K562 (cell line): Measurements from ENCODE around the gene KPNB1. TPM values are rescaled to one million over a fixed set of nuclear protein-coding genes. Genes with fewer than 3 reads are reported as not detected.
A peak's percentile ranks its signal among the peaks of the same experiment; 100 is the strongest.

ENCODE experiments used
- ATAC-seq: fragments of 200-7000 bp; cut with Tn5 transposase; 3 replicates; pipeline ENCODE4 v1.9.1; 2020; ENCODE audit warnings: moderate library complexity
- BruUV-seq: library from RNA; stranded (reverse); fragments of 400-500 nt; replicated peaks from 2 replicates; lab custom pipeline; 2021; lab: Mats Ljungman, UMichigan
- CTCF ChIA-PET: fragments of 300-600 bp; formaldehyde crosslinking; extraction: SDS; loops from one replicate; lab custom pipeline; 2021; ENCODE audit warnings: low intra/inter-chr PET ratio; lab: Yijun Ruan, JAX
- POLR2A ChIA-PET: fragments of 300-600, 350-650 bp; sonication (Branson Sonifier 250); formaldehyde crosslinking; extraction: SDS; loops from one replicate; lab custom pipeline; 2021; ENCODE audit warnings: antibody characterized with exemption, inconsistent platforms; lab: Yijun Ruan, JAX
- DNase-seq, 4 experiments: peaks; one replicate each; pipeline versions ENCODE4 v3.0.0 to v3.0.0-alpha.2; 2011 to 2018; ENCODE audit warnings: low spot score in 3 of 4, mixed read lengths in 3 of 4; ENCODE audit errors: extremely low read depth in 1 of 4
- FAIRE-seq: peaks from 2 replicates; lab custom pipeline; 2011; peaks lifted over from hg19 to GRCh38; lab: Jason Lieb, UNC
- H2AFZ ChIP-seq: 2 replicates; pipeline ENCODE4 v1.6.0; 2011; ENCODE audit warnings: low read depth, low read length, control low read depth, inconsistent platforms
- H3K27ac ChIP-seq: fragments of 200-600 bp; 3 replicates; pipeline ENCODE4 v1.8.0; 2011; ENCODE audit warnings: low read depth, mild to moderate bottlenecking, control low read depth, inconsistent platforms, low read length, moderate library complexity, mixed read lengths; ENCODE audit errors: extremely low read depth
- H3K27me3 ChIP-seq, 2 experiments: fragments of 300-600 bp in 1 of 2; 2 replicates in 1 of 2; 3 replicates in 1 of 2; pipeline versions ENCODE4 v1.6.0 to v1.8.0; 2011; ENCODE audit warnings: inconsistent platforms in 2 of 2, low read length in 2 of 2, mild to moderate bottlenecking in 1 of 2, mixed read lengths in 1 of 2, moderate library complexity in 1 of 2; ENCODE audit not compliant: control insufficient read depth in 2 of 2, insufficient read depth in 2 of 2
- H3K36me3 ChIP-seq: fragments of 300-600 bp; 3 replicates; pipeline ENCODE4 v1.8.0; 2011; ENCODE audit warnings: mild to moderate bottlenecking, low read length, inconsistent platforms; ENCODE audit not compliant: control insufficient read depth, insufficient read depth
- H3K4me1 ChIP-seq, 2 experiments: fragments of 200-600 bp in 1 of 2; replicated peaks in 1 of 2; 2 replicates in 1 of 2; 3 replicates in 1 of 2; pipeline versions ENCODE4 v1.5.1 to v1.8.0; 2011; ENCODE audit warnings: inconsistent platforms in 2 of 2, low read length in 2 of 2, mild to moderate bottlenecking in 1 of 2, mixed read lengths in 1 of 2, moderate library complexity in 1 of 2; ENCODE audit not compliant: control insufficient read depth in 2 of 2, insufficient read depth in 2 of 2
- H3K4me2 ChIP-seq: 2 replicates; pipeline ENCODE4 v1.6.1; 2011; ENCODE audit warnings: low read length, control low read depth, inconsistent platforms, mixed read lengths; ENCODE audit not compliant: insufficient read depth
- H3K4me3 ChIP-seq: fragments of 200-600 bp; sonication (generic), shearing (Covaris generic); 2 replicates; pipeline ENCODE4 v1.5.1; 2016; ENCODE audit warnings: control low read depth, inconsistent platforms
- H3K79me2 ChIP-seq: fragments of 200-600 bp; 3 replicates; pipeline ENCODE4 v1.8.0; 2011; ENCODE audit warnings: low read length, inconsistent platforms; ENCODE audit not compliant: control insufficient read depth, insufficient read depth
- H3K9ac ChIP-seq, 2 experiments: 2 replicates each; pipeline versions ENCODE4 v1.6.0 to v1.6.1; 2011; ENCODE audit warnings: low read depth in 2 of 2, low read length in 2 of 2, control low read depth in 1 of 2, inconsistent platforms in 1 of 2, mild to moderate bottlenecking in 1 of 2, mixed read lengths in 1 of 2; ENCODE audit not compliant: insufficient read depth in 1 of 2
- H3K9me1 ChIP-seq: one replicate; pipeline ENCODE4 v1.6.0; 2011; ENCODE audit warnings: inconsistent platforms, mild to moderate bottlenecking, low read length, moderate library complexity; ENCODE audit not compliant: control insufficient read depth, insufficient read depth
- H3K9me3 ChIP-seq: replicated peaks from 2 replicates; pipeline ENCODE4 v1.5.1; 2011; ENCODE audit warnings: low read depth, low read length, inconsistent platforms; ENCODE audit not compliant: control insufficient read depth, insufficient read depth
- H4K20me1 ChIP-seq: replicated peaks from 2 replicates; pipeline ENCODE4 v1.6.1; 2011; ENCODE audit warnings: low read length, inconsistent platforms, mixed read lengths; ENCODE audit not compliant: control insufficient read depth, insufficient read depth
- ARNT ChIP-seq, 2 experiments: fragments of 450-650 bp; IDR thresholded peaks; 2 replicates each; pipeline ENCODE4 v1.6.1; 2016; ENCODE audit warnings: mild to moderate bottlenecking in 1 of 2
- CEBPB ChIP-seq: fragments of 450-650 bp; IDR thresholded peaks from 2 replicates; pipeline ENCODE4 v1.6.1; 2016; ENCODE audit warnings: missing genetic modification characterization, missing compliant biosample characterization
- LCOR ChIP-seq: sonication (generic); formaldehyde crosslinking; IDR thresholded peaks from 2 replicates; pipeline ENCODE4 v1.8.0; 2022; ENCODE audit warnings: mild to moderate bottlenecking, missing genetic modification reagents
- MXI1 ChIP-seq: IDR thresholded peaks from 2 replicates; pipeline ENCODE4 v1.6.1; 2011; ENCODE audit warnings: low read depth, mild to moderate bottlenecking, improper control_type of control experiment, low read length
- NR4A1 ChIP-seq, 2 experiments: fragments of 250-450 bp in 1 of 2; fragments of 450-650 bp in 1 of 2; sonication (Bioruptor Pico) in 1 of 2; IDR thresholded peaks; 2 replicates each; pipeline versions ENCODE4 v1.4.0 to v1.6.1; 2016 to 2020; ENCODE audit warnings: mild to moderate bottlenecking in 2 of 2, missing compliant biosample characterization in 1 of 2, missing genetic modification characterization in 1 of 2, moderate library complexity in 1 of 2
- PHB2 ChIP-seq: fragments of 450-650 bp; IDR thresholded peaks from 2 replicates; pipeline ENCODE4 v1.6.1; 2017; ENCODE audit warnings: low read depth
- POLR3A ChIP-seq: IDR thresholded peaks from 2 replicates; pipeline ENCODE4 v1.6.1; 2011; ENCODE audit warnings: borderline replicate concordance, mild to moderate bottlenecking, moderate library complexity; ENCODE audit not compliant: insufficient read length, insufficient read depth; ENCODE audit errors: extremely low read depth
- SUPT5H ChIP-seq: fragments of 450-650 bp; IDR thresholded peaks from 2 replicates; pipeline ENCODE4 v1.6.1; 2016
- ZNF384 ChIP-seq: IDR thresholded peaks from 2 replicates; pipeline ENCODE4 v1.6.1; 2012; ENCODE audit warnings: low read depth, low read length, improper control_type of control experiment
- WGBS: fragments of 100-300 bp; shearing (Covaris generic); methylation state at CpG from one replicate; pipeline ENCODE4 v1.1.6; 2016; ENCODE audit warnings: low coverage, mixed read lengths; ENCODE audit not compliant: insufficient coverage; ENCODE audit errors: missing lambda C conversion rate; 5-methylcytosine and 5-hydroxymethylcytosine counted together
- in situ Hi-C: fragments of 300-500 bp; cut with MboI; formaldehyde crosslinking; loops from 4 replicates; pipeline ENCODE4 v1.15.0; 2018; ENCODE audit warnings: inconsistent platforms, mixed read lengths
- intact Hi-C: fragments of 100-400 bp; cut with micrococcal nuclease; formaldehyde crosslinking; loops from 2 replicates; pipeline ENCODE4 v1.14.2; 2022
- polyA plus RNA-seq, 8 experiments: library from polyadenylated mRNA; depleted of rRNA in 4 of 8; stranded (reverse) in 5 of 8; unstranded in 3 of 8; fragments of >200 nt; fragmentation: Nextera tagmentation in 2 of 8; fragmentation: Illumina TruSeq in 1 of 8; extraction: Ambion mirVana in 2 of 8; extraction: Trizol in 1 of 8; gene quantifications; 2 replicates each; pipeline versions ENCODE4 v1.2.1 to v1.2.3, GENCODE V29; 2011 to 2014; ENCODE audit warnings: inconsistent platforms in 1 of 8, missing spikeins in 1 of 8
- total RNA-seq, 7 experiments: library from RNA; depleted of rRNA in 6 of 7; stranded (reverse); fragments of >200 nt in 6 of 7; fragmentation: Illumina TruSeq in 2 of 7; extraction: Trizol in 2 of 7; gene quantifications; 2 replicates each; pipeline versions ENCODE4 v1.2.1 to v1.2.3, GENCODE V29; 2011 to 2021; ENCODE audit warnings: low replicate concordance in 1 of 7
- TF ChIP-seq, protein P1 (sequence below): sonication (generic); formaldehyde crosslinking; IDR thresholded peaks from 2 replicates; pipeline ENCODE4 v1.8.0; 2022; ENCODE audit warnings: mild to moderate bottlenecking, missing genetic modification reagents
- TF ChIP-seq, protein P2 (sequence below): fragments of 200-800 bp; sonication (Bioruptor generic); IDR thresholded peaks from 2 replicates; pipeline ENCODE4 v1.6.1; 2017; ENCODE audit warnings: missing genetic modification characterization, missing compliant biosample characterization

Gene KPNB1
- total and polyA plus RNA-seq, 9 of the 15 experiments (the other 6 are each of a cell fraction or from before 2014, with no cell fraction given), result 154 to 622 (median 354) TPM

DNA sequence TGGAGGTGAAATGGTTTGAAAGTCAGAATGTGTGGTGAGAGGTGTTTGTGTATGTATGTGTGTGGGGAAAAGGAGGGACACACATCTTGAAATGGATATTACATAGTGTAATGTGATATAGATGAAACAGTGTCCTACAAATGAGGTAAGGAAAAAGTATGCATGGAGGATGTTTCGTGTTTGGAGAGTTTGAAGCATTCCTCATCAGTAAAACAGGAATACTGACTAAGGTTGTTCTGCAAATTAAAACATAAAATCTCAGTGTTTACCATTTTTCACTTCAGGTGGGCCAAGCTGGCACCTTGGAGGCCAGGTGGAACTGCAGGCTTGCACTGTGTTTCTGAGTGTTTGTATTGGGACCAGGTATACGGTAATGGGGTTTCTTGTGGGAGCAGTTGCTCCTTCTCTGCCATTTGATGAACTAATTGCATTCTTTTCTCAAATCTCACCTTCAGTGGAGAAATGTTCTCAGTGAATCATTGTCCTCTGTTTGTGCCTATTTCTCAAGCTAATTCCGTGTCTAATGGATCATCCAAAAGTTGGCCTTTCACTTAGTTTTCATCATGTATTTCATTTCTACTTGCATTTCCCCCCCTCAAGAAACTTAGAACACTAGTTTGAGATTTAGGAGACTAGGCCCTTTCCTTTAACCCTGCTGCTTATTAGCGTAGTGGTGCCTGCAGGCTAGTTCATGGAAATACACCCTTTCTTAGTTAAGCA, 36.0 kb downstream of the KPNB1 start:
- H3K4me3 ChIP-seq, result no peak overlapping the region
- ATAC-seq (peak; percentile 17; the same call in 1 of the 3 replicates), DNase-seq (no peak), FAIRE-seq (peak; percentile 55)
- H3K9me1 ChIP-seq, result no peaks in the 10 kb centered on the region
- no peaks in the 10 kb centered on the region for H3K9me3 ChIP-seq
- peaks cover 50% of the 10 kb centered on the region for H3K36me3 ChIP-seq
- H3K27me3 ChIP-seq, result no peaks in the 10 kb centered on the region
- in situ Hi-C loops (no loop called here), intact Hi-C loops (no loop called here)
- TF ChIP-seq ZNF384, result no peak
- 0 out of 2 replicates have a peak, but pooled peaks have one; percentile 15 for TF ChIP-seq SUPT5H
- no peak overlapping the region for H3K27ac ChIP-seq
- no peak overlapping the region for H3K4me2 ChIP-seq
- ChIA-PET CTCF (no interaction called here), POLR2A (interaction anchor here (3.6 kb wide), 1 partner anchor 8 kb away, joined by 30 read pairs; no protein-coding TSS in a partner anchor)
- H4K20me1 ChIP-seq, result no peaks in the 10 kb centered on the region; the same call in 1 of the 2 replicates
- H2AFZ ChIP-seq, result no peak overlapping the region
- 91% methylated on average over 4 of the region's 4 CpGs for WGBS
- no peaks in the 10 kb centered on the region for H3K79me2 ChIP-seq
- H3K9ac ChIP-seq, result no peak overlapping the region
- no TSS peak for BruUV-seq
- no peaks in the 10 kb centered on the region; a peak in 1 of 5 replicates for H3K4me1 ChIP-seq

DNA sequence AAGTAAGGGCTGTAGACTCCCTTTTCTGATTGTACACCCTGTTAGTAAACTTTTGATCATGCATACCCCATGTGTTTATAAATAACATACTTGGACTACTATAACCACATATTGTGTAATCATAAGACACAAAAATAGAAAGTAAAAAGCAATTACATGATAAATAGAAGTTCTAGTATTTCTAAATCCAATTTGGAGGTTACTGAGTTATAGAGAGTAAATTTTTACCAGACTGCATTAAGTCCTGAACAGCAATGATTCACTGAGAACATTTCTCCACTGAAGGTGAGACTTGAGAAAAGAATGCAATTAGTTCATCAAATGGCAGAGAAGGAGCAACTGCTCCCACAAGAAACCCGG, 36.5 kb downstream of the KPNB1 start:
- ATAC-seq (no peak), FAIRE-seq (peak; percentile 35), DNase-seq (no peak)
- H3K36me3 ChIP-seq, result peaks cover 47% of the 10 kb centered on the region
- ChIA-PET POLR2A (interaction anchor here (3.6 kb wide), 1 partner anchor 9 kb away, joined by 30 read pairs; no protein-coding TSS in a partner anchor), CTCF (no interaction called here)
- no peaks in the 10 kb centered on the region; the same call in 1 of the 2 replicates for H4K20me1 ChIP-seq
- no peak overlapping the region for H2AFZ ChIP-seq
- H3K9me3 ChIP-seq, result no peaks in the 10 kb centered on the region
- H3K79me2 ChIP-seq, result no peaks in the 10 kb centered on the region
- intact Hi-C loops (no loop called here), in situ Hi-C loops (no loop called here)
- WGBS, result 91% methylated on average over 1 of the region's 1 CpG
- no peak overlapping the region for H3K4me3 ChIP-seq
- no peaks in the 10 kb centered on the region for H3K9me1 ChIP-seq
- no peak overlapping the region for H3K27ac ChIP-seq
- no TSS peak for BruUV-seq
- no peaks in the 10 kb centered on the region for H3K27me3 ChIP-seq
- no peak overlapping the region for H3K9ac ChIP-seq
- no peaks in the 10 kb centered on the region; a peak in 1 of 5 replicates for H3K4me1 ChIP-seq
- no peak overlapping the region for H3K4me2 ChIP-seq
- TF ChIP-seq MXI1 (no peak), CEBPB (peak; percentile 40; the same call in 1 of the 2 replicates), LCOR (CRISPR knock-in tag) (no peak), NR4A1 (CRISPR knock-in tag; IDR thresholded peaks at IDR 0.05) (no peak), NR4A1 (tag; IDR thresholded peaks at IDR 0.05) (no peak), ARNT (IDR thresholded peaks at IDR 0.05) (no peak), PHB2 (no peak), POLR3A (no peak)
- TF ChIP-seq, protein P1, sequence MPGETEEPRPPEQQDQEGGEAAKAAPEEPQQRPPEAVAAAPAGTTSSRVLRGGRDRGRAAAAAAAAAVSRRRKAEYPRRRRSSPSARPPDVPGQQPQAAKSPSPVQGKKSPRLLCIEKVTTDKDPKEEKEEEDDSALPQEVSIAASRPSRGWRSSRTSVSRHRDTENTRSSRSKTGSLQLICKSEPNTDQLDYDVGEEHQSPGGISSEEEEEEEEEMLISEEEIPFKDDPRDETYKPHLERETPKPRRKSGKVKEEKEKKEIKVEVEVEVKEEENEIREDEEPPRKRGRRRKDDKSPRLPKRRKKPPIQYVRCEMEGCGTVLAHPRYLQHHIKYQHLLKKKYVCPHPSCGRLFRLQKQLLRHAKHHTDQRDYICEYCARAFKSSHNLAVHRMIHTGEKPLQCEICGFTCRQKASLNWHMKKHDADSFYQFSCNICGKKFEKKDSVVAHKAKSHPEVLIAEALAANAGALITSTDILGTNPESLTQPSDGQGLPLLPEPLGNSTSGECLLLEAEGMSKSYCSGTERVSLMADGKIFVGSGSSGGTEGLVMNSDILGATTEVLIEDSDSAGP, result no peak
- TF ChIP-seq, protein P2, sequence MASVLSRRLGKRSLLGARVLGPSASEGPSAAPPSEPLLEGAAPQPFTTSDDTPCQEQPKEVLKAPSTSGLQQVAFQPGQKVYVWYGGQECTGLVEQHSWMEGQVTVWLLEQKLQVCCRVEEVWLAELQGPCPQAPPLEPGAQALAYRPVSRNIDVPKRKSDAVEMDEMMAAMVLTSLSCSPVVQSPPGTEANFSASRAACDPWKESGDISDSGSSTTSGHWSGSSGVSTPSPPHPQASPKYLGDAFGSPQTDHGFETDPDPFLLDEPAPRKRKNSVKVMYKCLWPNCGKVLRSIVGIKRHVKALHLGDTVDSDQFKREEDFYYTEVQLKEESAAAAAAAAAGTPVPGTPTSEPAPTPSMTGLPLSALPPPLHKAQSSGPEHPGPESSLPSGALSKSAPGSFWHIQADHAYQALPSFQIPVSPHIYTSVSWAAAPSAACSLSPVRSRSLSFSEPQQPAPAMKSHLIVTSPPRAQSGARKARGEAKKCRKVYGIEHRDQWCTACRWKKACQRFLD, result no peak
